Measurements from ENCODE around the gene ULK2. TPM values are rescaled to one million over a fixed set of nuclear protein-coding genes. Genes with fewer than 3 reads are reported as not detected.

The ULK2 gene
- total RNA-seq, 1 donor from 2014 or later = 24.5 TPM

- no peak for DNase-seq (ENCODE audit: low read depth)
- no peak for TF ChIP-seq CTCF (IDR thresholded peaks at IDR 0.05; ENCODE audit: insufficient read depth, low read length, poor library complexity, severe bottlenecking)
- Histone ChIP-seq H3K27me3 (ENCODE audit: control insufficient read depth, insufficient read depth, low read length) (peaks cover 13% of the 10 kb centered on the region), H3K36me3 (ENCODE audit: control insufficient read depth, insufficient read depth, low read length) (no peaks in the 10 kb centered on the region), H3K4me3 (ENCODE audit: low read depth, low read length) (no peak overlapping the region)
Measured at GRCh38 chr17:19750835-19751234, 116.9 kb downstream of the ULK2 start.

- TF ChIP-seq CTCF (IDR thresholded peaks at IDR 0.05; ENCODE audit: insufficient read depth, low read length, poor library complexity, severe bottlenecking) = no peak
- Histone ChIP-seq H3K4me3 (ENCODE audit: low read depth, low read length) (no peak overlapping the region), H3K27me3 (ENCODE audit: control insufficient read depth, insufficient read depth, low read length) (peaks cover 13% of the 10 kb centered on the region), H3K36me3 (ENCODE audit: control insufficient read depth, insufficient read depth, low read length) (no peaks in the 10 kb centered on the region)
- no peak for DNase-seq (ENCODE audit: low read depth)
Measured at GRCh38 chr17:19750020-19750572, 117.6 kb downstream of the ULK2 start.

GRCh38 chr17:19748807-19749193 is 118.9 kb downstream of the ULK2 start:
- H3K4me3 ChIP-seq (ENCODE audit: low read depth, low read length) = no peak overlapping the region
- no peaks in the 10 kb centered on the region for H3K36me3 ChIP-seq (ENCODE audit: control insufficient read depth, insufficient read depth, low read length)
- no peak for TF ChIP-seq CTCF (IDR thresholded peaks at IDR 0.05; ENCODE audit: insufficient read depth, low read length, poor library complexity, severe bottlenecking)
- no peak for DNase-seq (ENCODE audit: low read depth)
- peaks cover 13% of the 10 kb centered on the region for H3K27me3 ChIP-seq (ENCODE audit: control insufficient read depth, insufficient read depth, low read length)

- DNase-seq (ENCODE audit: low read depth) = no peak
- Histone ChIP-seq H3K4me3 (ENCODE audit: low read depth, low read length) (no peak within 1 kb of the TSS), H3K36me3 (ENCODE audit: control insufficient read depth, insufficient read depth, low read length) (no peaks in the 10 kb centered on the region), H3K27me3 (ENCODE audit: control insufficient read depth, insufficient read depth, low read length) (peaks cover 13% of the 10 kb centered on the region)
- no peak for TF ChIP-seq CTCF (IDR thresholded peaks at IDR 0.05; ENCODE audit: insufficient read depth, low read length, poor library complexity, severe bottlenecking)
Measured at GRCh38 chr17:19747829-19748806, 119.6 kb downstream of the ULK2 start, which contains the start of gene ALDH3A1. Gene ALDH3A1, minus strand, starts transcription at chr17:19748298. Its CDS starts 3,169 bp downstream, at chr17:19745129.

GRCh38 chr17:19747159-19747719 is 120.5 kb downstream of the ULK2 start:
- Histone ChIP-seq H3K36me3 (ENCODE audit: control insufficient read depth, insufficient read depth, low read length) (no peaks in the 10 kb centered on the region), H3K4me3 (ENCODE audit: low read depth, low read length) (no peak overlapping the region), H3K27me3 (ENCODE audit: control insufficient read depth, insufficient read depth, low read length) (peaks cover 16% of the 10 kb centered on the region)
- no peak for TF ChIP-seq CTCF (IDR thresholded peaks at IDR 0.05; ENCODE audit: insufficient read depth, low read length, poor library complexity, severe bottlenecking)
- DNase-seq (ENCODE audit: low read depth) = no peak

Data from kidney epithelial cell (primary cell).